NCI-H1930 (cell line): ENCODE results near the gene P3H2.

Source experiments
- DNase-seq, 2 experiments: peaks; one replicate each; lab custom pipeline; 2025; lab: John Stamatoyannopoulos, UW

Gene P3H2

GRCh38 chr3:190125436-190126068 lies 4.9 kb upstream of the P3H2 start:
- DNase-seq, result no peak

DNA sequence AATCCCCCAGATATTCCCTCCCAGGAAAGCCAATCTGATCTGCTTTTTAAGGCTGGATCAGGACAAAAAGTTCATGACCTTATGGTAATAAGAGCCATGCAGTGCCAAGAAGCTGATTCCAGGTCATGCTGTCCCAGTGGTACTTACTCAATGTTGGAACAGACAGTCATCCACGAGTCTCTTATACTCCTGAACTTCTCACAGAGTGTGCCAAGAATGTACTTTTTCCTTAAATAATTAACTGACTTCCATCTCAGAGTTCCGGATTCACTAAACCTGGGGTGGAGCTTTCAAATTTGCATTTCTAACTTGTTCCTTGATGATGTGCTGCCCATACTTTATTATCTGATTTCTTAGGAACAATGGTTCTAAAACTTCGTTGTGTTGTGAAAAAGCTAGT lies 3.4 kb upstream of the P3H2 start:
- DNase-seq, result no peak

GRCh38 chr3:190122198-190122771 lies 1.6 kb upstream of the P3H2 start:
- DNase-seq, result no peak

DNA sequence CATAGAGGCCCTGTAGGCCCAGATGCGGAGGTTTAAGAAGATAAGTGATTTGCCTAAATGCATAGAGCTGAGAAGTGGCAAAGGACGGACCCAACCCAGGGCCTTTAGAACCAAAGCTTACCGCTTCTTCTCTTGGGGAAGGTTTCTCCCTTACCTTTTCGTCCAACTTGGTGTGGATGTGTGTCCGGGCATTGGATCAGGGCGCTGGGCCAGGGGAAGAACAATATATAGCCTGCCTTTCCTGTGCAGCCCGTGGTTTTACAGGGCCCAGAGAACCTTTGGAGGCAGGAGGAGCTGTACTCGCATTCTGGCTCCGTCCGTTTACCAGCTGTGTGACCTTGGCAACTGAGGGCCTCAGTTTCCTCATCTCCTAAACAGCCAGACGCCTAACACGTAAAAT lies 686 bp upstream of the P3H2 start:
- no peak for DNase-seq

GRCh38 chr3:190121061-190121377 lies 322 bp upstream of the P3H2 start:
- DNase-seq, result no peak

GRCh38 chr3:190119461-190120268 lies 1.0 kb downstream of the P3H2 start:
- DNase-seq, result no peak

DNA sequence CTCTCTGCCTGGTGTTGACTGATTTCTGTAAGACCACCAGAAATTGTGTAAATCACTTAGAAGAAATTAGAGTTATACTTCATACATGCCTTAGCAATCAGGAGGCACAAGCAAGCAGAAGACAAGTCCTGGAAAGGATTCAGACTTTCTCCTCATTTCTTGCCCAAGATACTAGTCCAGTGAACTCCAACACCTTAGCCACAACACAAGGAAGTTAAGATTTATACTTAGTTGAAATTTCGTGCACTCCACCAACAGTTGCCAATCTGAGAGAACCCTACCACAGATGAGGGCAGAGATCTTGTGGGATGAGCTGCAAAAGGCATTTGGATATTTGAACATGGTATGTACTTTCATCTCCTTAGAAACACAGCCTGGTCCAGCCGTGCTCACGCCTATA lies 2.3 kb downstream of the P3H2 start:
- DNase-seq, result no peak

- DNase-seq, result no peak
Measured at GRCh38 chr3:190117981-190118380, 2.7 kb downstream of the P3H2 start.

DNA sequence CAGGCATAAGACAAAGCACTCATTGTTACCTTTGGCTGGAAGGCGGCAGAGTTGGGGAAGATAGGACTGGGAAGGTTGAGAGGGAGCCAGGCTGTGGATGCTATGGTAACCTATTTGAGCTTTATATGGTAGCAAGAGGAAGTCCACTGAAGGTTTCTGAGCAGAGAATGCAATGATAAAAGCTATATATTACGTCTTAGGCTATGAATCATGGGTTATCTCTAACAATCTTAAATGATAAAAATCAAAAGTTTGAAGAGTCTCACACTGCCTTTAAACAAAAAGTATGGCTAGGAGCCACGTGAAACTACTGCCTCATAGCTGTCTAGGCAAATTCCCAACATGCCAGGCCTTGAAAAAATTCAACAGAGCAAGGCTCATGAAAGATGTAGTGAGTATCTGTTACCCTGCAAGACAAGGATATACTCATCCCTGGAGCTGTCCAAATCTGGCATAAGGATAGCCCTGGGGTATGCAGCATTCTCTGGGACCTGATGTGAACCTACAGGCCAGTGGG lies 4.1 kb downstream of the P3H2 start:
- DNase-seq, result no peak

DNA sequence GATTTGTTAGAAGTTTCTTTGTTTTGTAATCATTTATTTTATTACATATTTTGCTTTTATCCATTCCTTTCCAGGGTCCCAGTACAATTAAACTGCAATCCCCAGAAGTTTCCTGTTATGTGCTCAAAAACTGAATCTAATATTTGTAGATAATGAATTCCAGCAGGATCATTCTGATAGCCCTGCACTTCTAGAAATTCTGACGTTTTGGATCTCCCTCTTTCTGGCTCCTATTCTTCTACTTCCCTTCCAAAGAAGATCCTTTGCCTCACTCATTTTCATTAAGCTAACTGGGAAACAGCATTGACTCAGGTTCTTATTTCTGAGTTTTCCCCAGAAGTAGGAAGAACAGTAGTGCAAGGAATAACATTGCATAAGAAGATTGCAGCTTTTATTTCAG lies 9.9 kb downstream of the P3H2 start:
- no peak for DNase-seq

DNA sequence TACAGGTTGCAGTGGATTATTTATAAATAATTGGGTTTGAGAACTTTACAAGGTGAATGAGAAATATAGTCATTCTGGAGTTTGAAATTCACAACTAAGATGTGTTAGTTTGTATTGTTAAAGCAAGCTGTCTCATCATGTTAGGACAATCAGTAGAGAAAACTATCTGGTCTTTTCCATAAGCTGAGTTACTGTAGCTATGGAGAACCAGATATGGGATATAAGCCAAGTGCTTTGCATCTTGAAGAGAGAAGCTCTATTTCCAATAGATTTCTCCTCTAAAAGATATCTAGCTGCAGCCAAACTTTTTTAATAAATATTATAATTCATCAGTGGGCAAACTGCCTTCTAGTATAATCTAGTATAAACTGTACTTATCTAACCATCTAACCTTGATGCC lies 11.3 kb downstream of the P3H2 start:
- no peak for DNase-seq

DNA sequence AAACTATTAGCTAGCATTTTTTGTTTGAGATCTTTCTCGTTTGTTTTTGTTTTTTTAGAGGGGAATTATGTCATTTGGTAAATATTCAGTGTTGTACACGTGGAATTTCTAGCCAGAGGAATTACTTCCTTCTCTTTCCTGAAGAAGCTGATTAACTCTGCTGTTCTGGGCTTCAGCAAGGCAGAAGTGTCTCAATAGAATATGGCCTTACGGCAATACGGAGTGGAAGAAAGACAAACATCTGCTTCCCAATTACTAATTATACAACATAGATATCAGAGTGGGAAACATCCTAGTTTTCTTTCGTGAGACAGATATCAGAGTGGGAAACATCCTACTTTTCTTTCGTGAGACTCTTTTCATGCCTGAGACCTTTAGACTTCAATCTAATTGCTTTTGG lies 11.9 kb downstream of the P3H2 start:
- no peak for DNase-seq

- DNase-seq, result no peak
Measured at GRCh38 chr3:190105876-190106275, 14.8 kb downstream of the P3H2 start.

DNA sequence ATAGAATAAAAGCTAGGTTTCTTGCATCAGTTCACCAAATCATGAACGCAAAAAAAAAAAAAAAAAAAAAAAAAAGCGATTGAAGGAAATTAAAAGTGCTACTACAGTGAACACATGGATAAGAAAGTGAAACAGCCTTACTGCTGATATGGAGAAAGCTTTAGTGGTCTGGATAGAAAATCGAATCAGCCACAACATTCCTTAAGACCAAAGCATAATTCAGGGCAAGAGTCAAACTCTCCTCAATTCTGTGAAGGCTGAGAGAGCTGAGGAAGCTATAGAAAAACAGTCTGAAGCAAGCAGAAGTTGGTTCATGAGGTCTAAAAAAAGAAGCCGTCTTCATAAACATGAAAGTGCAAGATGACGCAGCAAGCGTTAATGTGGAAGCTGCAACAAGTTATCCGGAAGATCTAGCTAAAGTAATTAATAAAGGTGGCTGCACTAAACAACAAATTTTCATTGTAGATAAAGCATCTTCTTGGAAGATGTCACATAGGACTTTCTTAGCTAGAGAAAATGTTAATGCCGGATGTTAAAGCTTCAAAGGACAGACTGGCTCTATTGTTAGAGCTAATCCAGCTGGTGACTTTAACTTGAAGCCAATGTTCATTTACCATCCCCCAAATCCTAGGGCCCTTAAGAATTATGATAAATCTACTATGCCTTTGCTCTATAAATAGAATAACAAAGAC lies 19.2 kb downstream of the P3H2 start:
- no peak for DNase-seq

GRCh38 chr3:190099099-190099498 lies 21.6 kb downstream of the P3H2 start:
- no peak for DNase-seq

DNA sequence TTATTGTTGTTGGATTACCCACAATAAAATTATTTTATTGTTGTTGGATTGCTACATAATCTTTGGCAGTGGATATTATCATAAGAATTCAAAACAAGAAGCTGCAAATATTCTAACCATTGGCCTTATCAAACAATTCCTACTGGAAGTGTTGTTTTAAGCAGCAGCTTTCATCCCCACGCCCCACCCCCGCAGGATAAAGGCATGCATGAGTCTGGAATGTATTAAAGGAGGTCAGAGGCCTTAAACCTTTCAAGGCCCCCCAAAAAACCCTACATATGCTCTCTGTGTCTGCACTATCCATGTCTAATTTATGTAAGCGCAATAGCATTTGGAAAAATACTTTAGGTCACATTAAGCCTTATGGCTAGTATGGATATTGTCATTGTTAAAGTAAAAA lies 23.1 kb downstream of the P3H2 start:
- DNase-seq, result no peak

DNA sequence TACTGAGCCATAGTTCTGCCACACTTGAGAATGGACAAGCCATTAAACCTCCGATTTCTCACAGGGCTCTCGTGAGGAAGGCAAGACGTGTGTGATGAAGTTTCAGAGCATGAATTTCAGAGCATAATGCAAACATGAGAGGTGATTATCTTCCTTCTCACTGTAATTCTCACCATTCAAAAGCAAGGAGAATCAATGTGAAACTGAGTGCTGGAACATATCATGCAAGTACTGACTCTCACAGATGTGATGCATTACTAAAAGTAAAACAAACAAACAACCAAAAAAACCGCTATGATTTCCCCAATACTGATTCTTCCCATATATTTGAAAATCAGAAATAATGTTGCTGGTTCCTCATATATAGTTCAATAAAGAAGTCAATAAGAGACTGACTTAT lies 23.7 kb downstream of the P3H2 start:
- no peak for DNase-seq

- no peak for DNase-seq
Measured at GRCh38 chr3:190096345-190096744, 24.4 kb downstream of the P3H2 start.

GRCh38 chr3:190094160-190094718 lies 26.5 kb downstream of the P3H2 start:
- no peak for DNase-seq

DNA sequence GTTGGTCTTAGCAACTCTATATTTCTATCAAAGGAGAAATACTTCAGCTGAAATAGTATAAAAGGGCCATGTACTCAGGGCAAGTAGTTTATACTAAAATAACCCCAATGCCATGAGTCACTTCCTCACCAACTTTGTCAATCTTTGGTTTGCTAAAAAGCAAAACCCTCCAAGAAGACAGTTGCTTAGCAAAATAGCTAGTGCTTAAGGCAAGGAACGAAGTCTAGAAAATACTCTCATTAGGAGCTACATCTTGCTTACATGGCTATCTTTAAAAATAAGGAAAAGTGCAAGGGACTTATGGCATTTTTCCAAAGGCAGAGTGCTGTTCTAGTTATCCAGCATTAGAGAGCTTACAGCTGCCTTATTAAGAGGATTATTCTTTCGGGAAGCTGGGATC lies 28.4 kb downstream of the P3H2 start:
- no peak for DNase-seq

DNA sequence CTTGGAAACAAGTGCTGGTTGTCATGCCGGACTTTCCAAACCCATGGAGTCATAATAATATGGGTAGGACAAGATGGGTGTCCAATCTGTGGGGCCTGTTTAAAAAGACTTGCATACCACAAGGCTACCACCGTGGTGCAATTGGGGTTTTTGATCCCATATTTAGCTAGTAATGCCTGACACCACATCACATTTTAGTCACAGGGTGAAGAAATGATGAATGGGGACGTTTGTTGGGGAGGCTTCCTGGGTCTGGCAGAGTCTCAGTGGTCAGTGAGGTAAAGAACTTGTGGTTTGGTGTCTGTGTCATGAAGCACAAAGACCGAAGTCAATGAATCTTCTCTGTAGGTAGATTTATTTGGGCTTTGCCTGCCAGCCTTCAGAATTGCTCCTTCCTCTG lies 31.0 kb downstream of the P3H2 start:
- no peak for DNase-seq

- DNase-seq, result no peak
Measured at GRCh38 chr3:190088890-190089289, 31.8 kb downstream of the P3H2 start.

DNA sequence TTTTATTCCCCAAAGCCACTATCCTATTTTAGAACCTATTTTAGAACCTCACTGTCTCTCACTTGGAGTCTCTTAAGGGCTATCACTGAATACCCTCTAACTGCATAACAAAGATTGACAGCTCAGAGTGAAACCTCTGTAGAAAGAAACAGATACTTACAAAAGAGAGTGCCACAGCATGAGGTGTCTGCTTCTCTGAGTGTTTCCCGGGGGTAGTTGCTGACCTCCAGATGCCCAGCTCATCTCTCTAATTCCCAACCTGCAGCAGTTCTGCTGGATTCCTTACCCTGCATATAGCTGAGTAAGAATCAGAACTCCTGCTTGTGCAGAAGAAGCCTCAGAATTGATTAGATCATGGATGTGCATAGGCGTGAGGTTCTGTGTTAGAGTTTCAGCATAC lies 34.5 kb downstream of the P3H2 start:
- no peak for DNase-seq
